ENCODE measurements around the gene SLC24A4.

The SLC24A4 gene

GRCh38 chr14:92493492-92493891, 170.5 kb downstream of the SLC24A4 start:
- Histone ChIP-seq H3K27me3 (no peaks in the 10 kb centered on the region; the same call in none of the 2 replicates), H3K36me3 (no peaks in the 10 kb centered on the region), H3K4me1 (no peaks in the 10 kb centered on the region), H3K4me3 (ENCODE audit: low read depth, low read length) (no peak overlapping the region), H3K9me3 (no peaks in the 10 kb centered on the region)
- TF ChIP-seq CTCF (IDR thresholded peaks at IDR 0.05; ENCODE audit: low read depth, low read length) = no peak
- no peak for DNase-seq

- no peaks in the 10 kb centered on the region for H3K9me3 ChIP-seq
- H3K27me3 ChIP-seq = no peaks in the 10 kb centered on the region; the same call in none of the 2 replicates
- TF ChIP-seq CTCF (IDR thresholded peaks at IDR 0.05; ENCODE audit: low read depth, low read length) = no peak
- no peaks in the 10 kb centered on the region for H3K36me3 ChIP-seq
- no peak for DNase-seq
- no peaks in the 10 kb centered on the region for H3K4me1 ChIP-seq
- H3K4me3 ChIP-seq (ENCODE audit: low read depth, low read length) = no peak overlapping the region
These were observed 171.5 kb downstream of the SLC24A4 start for GRCh38 chr14:92494512-92494911.

- Histone ChIP-seq H3K4me1 (no peaks in the 10 kb centered on the region), H3K27me3 (no peaks in the 10 kb centered on the region; the same call in none of the 2 replicates), H3K9me3 (no peaks in the 10 kb centered on the region), H3K4me3 (ENCODE audit: low read depth, low read length) (no peak overlapping the region), H3K36me3 (no peaks in the 10 kb centered on the region)
- TF ChIP-seq CTCF (IDR thresholded peaks at IDR 0.05; ENCODE audit: low read depth, low read length) = no peak
- no peak for DNase-seq
These were observed 172.1 kb downstream of the SLC24A4 start for GRCh38 chr14:92495027-92495426.

- H3K4me3 ChIP-seq (ENCODE audit: low read depth, low read length) = no peak overlapping the region
- H3K4me1 ChIP-seq = no peaks in the 10 kb centered on the region
- DNase-seq = no peak
- no peak for TF ChIP-seq CTCF (IDR thresholded peaks at IDR 0.05; ENCODE audit: low read depth, low read length)
- no peaks in the 10 kb centered on the region for H3K9me3 ChIP-seq
- peaks cover 3% of the 10 kb centered on the region for H3K27me3 ChIP-seq
- no peaks in the 10 kb centered on the region for H3K36me3 ChIP-seq
These were observed 173.4 kb downstream of the SLC24A4 start for GRCh38 chr14:92496191-92496857.

GRCh38 chr14:92497391-92497790, 174.4 kb downstream of the SLC24A4 start:
- no peak overlapping the region for H3K4me3 ChIP-seq (ENCODE audit: low read depth, low read length)
- H3K27me3 ChIP-seq = peaks cover 3% of the 10 kb centered on the region; the same call in 1 of the 2 replicates
- no peak for DNase-seq
- no peaks in the 10 kb centered on the region for H3K36me3 ChIP-seq
- TF ChIP-seq CTCF (IDR thresholded peaks at IDR 0.05; ENCODE audit: low read depth, low read length) = no peak
- no peaks in the 10 kb centered on the region for H3K4me1 ChIP-seq
- no peaks in the 10 kb centered on the region; the same call in 1 of the 2 replicates for H3K9me3 ChIP-seq

- DNase-seq = no peak
- no peaks in the 10 kb centered on the region for H3K4me1 ChIP-seq
- no peaks in the 10 kb centered on the region; the same call in 1 of the 2 replicates for H3K9me3 ChIP-seq
- H3K27me3 ChIP-seq = peaks cover 3% of the 10 kb centered on the region; the same call in 1 of the 2 replicates
- no peaks in the 10 kb centered on the region for H3K36me3 ChIP-seq
- TF ChIP-seq CTCF (IDR thresholded peaks at IDR 0.05; ENCODE audit: low read depth, low read length) = no peak
- no peak overlapping the region for H3K4me3 ChIP-seq (ENCODE audit: low read depth, low read length)
These were observed 176.3 kb downstream of the SLC24A4 start for GRCh38 chr14:92499234-92499633.

All from BE2C (cell line).